ENCODE data around the gene HS3ST2.
A peak's percentile ranks its signal among the peaks of the same experiment; 100 is the strongest.
"Not testable (repeated sequence)": the region's sequence is repeated elsewhere in the genome, so short reads cannot be mapped to it uniquely, and the experiment has no call there.

Gene HS3ST2

DNA sequence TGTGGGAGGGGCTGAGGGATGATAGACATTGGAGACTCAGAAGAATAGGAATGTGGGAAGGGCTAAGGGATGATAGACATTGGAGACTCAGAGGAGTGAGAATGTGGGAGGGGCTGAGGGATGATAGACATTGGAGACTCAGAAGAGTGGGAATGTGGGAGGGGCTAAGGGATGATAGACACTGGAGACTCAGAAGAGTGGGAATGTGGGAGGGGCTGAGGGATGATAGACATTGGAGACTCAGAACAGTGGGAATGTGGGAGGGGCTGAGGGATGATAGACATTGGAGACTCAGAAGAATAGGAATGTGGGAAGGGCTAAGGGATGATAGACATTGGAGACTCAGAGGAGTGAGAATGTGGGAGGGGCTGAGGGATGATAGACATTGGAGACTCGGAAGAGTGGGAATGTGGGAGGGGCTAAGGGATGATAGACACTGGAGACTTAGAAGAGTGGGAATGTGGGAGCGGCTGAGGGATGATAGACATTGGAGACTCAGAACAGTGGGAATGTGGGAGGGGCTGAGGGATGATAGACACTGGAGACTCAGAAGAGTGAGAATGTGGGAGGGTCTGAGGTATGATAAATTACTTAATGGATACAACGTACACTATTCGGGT lies 125.9 kb downstream of the HS3ST2 start:
- DNase-seq = not testable (repeated sequence)

- no peak for DNase-seq
Observed at GRCh38 chr16:22941970-22942501, 128.1 kb downstream of the HS3ST2 start.

GRCh38 chr16:22942811-22943210 lies 128.8 kb downstream of the HS3ST2 start:
- DNase-seq = no peak

GRCh38 chr16:22945361-22945760 lies 131.4 kb downstream of the HS3ST2 start:
- no peak for DNase-seq

DNA sequence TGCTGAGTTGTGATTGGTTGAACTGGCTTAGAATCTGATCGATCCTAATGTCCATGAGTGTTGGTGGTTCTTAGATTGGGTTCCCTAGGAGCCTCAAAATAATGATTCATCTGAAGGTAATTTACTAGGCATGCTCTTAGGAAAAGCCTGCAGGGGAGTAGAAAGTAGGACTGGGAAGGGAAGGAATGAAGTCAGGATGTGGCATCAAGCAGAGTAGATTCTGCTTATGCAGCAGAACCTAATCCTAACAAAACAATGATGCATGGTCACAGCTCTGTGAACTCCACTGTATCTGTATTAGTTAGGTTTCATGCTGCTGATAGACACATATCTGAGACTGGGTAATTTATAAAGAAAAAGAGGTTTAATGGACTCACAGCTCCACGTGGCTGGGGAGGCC lies 132.5 kb downstream of the HS3ST2 start:
- DNase-seq = no peak

DNA sequence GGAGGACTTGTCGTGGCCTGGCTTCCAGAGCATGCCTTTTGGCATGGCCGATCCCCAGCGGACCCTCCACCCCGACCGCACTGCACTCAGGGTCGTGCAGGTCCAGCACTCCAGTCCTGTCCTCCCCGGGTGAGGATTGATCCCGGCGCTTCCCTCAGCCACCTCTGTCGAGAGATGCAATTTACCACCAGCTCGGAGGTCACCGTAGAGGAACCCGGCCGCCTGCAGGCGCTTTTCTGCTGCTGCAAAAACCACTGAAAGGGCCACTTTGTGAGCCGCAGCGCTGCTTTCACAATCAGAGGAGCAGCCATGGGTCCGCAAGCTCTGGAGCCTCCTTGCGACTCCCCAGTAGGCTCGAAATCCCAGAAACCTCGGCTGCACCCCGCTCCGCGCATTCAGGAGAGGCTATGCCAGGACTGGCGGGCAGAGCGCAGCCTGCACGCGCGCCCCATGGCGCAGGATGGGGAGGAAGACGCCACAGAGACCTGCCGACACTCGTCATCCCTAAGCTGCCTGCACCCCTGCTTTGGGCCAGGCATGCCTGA lies 134.2 kb downstream of the HS3ST2 start:
- no peak for DNase-seq

DNA sequence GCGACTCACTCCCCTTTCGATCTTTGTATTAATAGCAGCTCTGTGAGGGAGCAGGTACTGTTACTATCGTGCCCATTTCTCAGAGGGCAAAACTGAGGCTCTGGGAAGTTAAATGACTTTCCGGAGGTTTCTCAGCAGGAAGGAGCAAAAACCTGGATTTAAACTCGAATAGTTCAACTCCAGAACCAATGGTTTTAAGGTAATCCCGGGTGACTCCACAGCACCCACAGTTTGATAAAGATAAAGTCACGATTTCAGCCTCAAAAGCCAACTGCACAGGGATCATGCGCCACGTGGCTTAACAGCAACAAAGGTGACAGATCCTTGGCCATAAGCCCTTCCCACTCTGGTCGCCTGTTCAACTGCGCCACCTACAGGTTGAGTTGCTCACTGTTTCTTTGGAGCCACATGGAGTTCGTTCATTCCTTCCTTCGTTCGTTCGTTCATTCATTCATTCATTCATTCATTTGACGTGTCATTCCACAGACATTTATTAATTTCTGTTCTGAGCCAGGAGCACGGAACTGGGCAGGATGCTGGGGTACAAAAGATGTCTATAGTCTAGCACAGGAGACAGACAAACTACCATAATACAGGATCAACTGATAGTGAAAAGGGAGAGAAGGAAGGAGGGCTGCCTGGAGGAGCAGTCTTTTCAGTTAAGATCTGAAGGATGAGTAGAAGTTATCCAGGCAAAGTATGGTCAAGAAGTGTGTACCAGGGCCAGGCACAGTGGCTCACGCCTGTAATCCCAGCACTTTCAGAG lies 134.8 kb downstream of the HS3ST2 start:
- peak; percentile 71 for DNase-seq

- no peak for DNase-seq
Observed at GRCh38 chr16:22955461-22956070, 141.6 kb downstream of the HS3ST2 start.

GRCh38 chr16:22961206-22961605 lies 147.2 kb downstream of the HS3ST2 start:
- no peak for DNase-seq

- DNase-seq = no peak
Observed at GRCh38 chr16:22962905-22963304, 148.9 kb downstream of the HS3ST2 start.

Measured in NCI-H2029 treated with DMSO at 0.1 percent for 48 hours (cell line).